Measurements from ENCODE around the gene SIPA1L3.

- TF ChIP-seq CTCF (IDR thresholded peaks at IDR 0.05; ENCODE audit: poor library complexity, severe bottlenecking) (no peak), EZH2 (IDR thresholded peaks at IDR 0.05; ENCODE audit: borderline replicate concordance, insufficient read depth, low read length, poor library complexity, severe bottlenecking) (no peak), POLR2AphosphoS5 (IDR thresholded peaks at IDR 0.05) (no peak), EP300 (conservative IDR thresholded peaks at IDR 0.05; ENCODE audit: poor library complexity, severe bottlenecking) (no peak), REST (IDR thresholded peaks at IDR 0.05; ENCODE audit: borderline replicate concordance) (no peak), SMC3 (conservative IDR thresholded peaks at IDR 0.05; ENCODE audit: poor library complexity) (no peak)
Observed at GRCh38 chr19:38089440-38089839, 182.4 kb downstream of the SIPA1L3 start.

All from neural cell (in vitro differentiated cells).